Activated CD4-positive, alpha-beta T cell treated with anti-CD3 and anti-CD28 coated beads, Interleukin-2, Interleukin-6, amounts not matched to agents 100 ng/mL and 50 ng/mL, durations not matched to agents 16 hours and 8 hours (primary cell): Measurements from ENCODE around the gene C9orf43.
A peak's percentile ranks its signal among the peaks of the same experiment; 100 is the strongest.

Experiments
- DNase-seq: peaks from one replicate; pipeline ENCODE4 v3.0.0-alpha.2; 2020

C9orf43 gene

DNA sequence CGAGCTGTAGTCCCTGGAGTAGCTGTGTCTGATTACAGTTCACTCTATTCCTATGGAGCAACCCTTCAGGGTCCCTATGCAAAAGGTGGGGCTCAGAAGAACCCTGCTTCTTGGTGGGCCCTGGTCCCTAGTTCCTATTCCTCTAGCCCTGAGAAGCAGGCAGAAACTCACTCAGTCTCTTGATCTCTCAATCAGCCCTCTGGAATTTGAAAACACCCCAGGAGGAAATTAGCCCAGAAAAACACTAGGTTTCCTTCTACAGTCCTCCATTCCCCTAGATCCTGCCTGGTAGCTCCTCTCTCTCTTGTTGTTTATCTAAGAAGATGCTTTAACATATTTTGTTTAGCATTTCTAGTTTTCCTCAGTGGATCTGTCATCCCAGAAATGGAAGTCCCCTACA is 60.6 kb downstream of the C9orf43 start:
- DNase-seq, result no peak

DNA sequence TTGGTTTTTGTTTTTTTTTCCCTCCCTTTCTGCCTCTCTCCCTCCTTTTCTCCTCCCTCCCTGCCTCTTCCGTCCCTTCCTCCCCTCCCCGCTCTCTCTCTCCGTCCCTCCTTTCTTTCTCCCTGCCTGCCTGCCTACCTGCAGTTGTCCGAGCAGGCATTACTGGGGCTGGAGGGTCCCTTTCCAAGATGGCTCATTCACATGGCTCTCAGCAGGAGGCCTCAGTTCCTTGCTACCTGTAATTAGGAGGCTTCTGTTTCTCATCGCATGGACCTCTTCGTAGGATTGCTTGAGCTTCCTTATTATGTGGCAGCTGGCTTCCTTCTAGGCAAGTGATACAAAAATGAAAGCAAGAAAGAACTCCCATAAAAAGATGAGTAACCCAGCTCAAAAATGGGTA is 61.0 kb downstream of the C9orf43 start:
- no peak for DNase-seq

DNA sequence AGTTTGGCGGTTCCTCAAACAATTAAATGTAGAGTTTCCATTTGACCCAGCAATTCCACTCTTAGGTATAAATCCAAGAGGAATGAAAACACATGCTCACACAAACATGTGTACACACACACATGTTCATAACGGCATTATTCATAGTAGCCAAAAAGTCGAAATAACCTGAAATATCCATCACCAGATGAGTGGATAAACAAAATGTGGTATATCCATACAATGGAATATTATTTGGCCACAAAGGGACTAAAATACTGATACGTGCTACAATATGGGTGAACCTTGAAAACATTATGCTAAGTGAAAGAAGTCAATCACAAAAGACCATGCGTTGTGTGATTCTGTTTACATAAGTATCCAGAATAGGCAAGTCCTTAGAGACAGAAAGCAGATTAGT is 61.7 kb downstream of the C9orf43 start:
- DNase-seq, result no peak

DNA sequence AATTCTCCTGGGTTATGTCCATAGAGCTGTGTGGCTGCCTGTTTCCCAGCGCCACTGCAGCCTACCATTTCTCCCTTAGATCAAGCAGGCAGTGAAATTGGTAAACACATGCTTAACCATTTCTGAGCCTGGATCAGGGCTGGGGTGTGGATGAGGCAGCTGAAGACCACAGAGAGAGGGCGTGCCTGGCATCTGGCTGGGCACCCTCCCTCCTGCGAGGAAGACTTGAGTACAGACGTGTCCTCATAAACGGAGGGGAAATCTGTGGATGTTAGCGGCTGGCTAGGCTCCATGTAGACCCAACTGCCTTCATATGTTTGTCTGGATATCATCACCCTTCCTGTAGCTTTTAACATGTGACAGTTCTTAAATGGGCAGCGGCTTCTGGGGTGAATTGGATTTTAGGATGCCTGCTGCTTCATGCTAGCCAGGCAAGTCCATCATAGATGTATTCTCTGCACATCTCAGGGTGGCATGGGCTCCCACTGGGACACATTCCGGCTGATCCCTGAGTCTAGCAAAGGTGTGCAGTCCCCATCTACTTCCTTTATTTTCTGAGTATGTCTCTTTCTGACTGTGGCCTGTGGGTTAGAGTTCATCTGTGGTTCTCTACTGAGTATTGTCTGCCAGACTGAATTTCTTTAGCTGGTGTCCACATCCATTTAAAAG is 63.9 kb downstream of the C9orf43 start:
- no peak for DNase-seq

DNA sequence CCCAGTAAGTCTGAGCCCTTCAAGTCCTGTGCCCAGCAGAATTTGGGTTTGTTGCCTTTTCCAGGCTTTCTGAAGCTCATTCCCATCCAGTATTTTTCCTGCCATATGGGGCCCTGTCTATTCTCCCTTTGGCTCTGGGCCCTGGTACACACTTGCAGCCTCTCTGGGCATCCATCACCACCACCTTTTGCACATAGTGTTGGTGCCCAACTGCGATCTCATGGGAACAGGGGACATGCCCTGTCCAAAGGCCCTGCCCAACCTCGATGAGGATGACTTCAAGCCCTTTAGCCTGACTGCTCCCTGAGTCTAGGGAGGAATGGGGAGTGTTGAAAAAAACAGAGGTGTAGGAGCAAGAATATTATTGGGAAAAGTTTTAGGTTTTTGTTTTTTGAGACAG is 64.5 kb downstream of the C9orf43 start:
- DNase-seq, result no peak

DNA sequence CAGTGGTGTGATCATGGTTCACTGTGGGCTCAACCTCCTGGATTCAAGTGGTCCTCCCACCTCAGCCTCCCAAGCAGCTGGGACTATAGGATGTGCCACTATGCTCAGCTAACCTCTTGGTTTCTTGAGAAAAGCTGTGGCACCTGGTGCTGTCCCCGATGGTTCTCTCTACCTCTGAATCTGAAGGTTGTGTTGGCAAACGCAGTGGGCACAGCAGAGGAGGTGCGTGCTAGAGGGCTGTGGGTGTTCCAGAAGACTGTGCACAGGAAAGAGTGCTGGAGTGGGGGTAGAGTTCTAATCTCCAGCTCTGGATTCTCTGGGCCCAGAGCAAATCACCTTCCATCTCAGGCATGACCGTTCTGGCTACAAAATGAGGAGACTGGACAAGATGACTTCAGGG is 65.4 kb downstream of the C9orf43 start:
- no peak for DNase-seq

DNA sequence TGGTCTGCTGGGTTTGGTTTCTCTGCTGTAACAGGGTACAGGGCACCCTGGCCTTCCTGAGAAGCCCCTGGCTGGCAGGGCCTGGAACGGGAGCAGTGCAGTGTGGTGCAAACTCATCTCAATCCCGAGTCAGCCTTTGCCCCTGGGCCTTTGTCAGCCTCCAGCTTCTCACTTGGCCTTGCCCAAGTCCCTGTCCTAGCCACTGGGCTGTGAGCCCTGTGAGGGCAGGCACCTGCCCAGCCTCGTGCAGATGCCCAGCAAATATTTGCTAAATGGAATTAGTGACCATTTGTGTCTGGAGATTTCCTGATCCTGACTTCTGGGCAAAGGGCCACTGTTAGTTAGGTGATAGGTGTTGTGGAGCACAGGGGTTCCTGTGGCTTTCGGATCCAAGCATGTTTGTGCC is 66.0 kb downstream of the C9orf43 start:
- no peak for DNase-seq

DNA sequence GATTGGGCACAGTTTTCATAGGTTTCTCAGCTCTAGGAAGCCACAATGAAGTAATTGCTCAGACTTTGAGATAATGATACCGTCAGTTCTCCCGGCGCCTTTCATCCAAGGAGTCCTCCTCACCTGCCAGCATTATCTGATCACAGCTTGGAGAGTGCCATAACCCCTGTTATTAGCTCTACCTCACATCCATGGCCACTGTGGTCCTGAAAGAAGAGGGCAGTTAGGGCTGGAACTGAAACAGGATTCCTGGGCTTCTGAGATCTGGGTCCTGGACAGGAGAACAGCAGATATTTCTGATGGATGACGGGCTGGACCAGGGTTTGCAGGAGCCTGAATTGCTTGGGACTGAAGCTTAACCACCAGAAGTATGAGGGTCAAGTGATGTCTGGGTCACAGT is 66.5 kb downstream of the C9orf43 start:
- no peak for DNase-seq

DNA sequence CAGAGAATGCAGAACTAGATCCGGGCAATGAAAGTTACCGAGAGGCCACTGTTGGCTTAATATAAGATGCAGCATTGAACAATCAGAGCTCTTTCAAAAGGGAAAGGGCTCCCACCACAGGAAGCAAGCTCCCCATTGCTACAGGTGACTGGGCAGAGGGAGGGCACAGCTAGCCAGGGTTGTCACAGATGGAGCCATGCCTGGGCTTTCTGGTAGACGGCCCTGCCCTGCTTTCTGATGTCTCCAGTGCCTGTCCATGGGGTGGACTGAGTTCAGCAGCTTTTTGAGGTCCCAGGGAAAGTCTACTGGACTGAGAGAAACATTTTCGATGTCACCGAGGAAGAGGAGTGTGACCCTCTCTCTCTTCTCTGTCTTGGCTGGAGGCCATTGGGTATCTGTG is 67.1 kb downstream of the C9orf43 start:
- no peak for DNase-seq

DNA sequence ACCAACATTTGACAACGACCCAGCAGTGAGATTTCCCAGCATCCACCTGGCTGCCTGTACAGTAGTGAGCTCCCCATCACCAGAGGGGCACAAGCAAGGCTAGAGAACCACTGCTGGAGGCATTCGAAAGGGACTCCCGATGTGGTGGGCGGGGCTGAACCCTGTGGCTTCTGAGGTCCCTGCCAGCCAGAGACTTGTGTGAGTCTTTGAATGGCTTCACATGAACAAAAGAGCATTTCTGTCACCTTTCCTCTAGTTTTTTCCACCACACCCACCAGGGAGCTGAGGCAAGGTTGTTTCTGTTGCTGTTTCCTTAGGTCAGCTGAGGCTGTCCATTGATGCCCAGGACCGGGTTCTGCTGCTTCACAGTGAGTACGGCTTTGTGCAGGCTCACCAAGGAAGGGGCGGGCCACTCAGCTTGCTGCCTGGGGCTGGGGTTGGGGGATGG is 68.7 kb downstream of the C9orf43 start:
- DNase-seq, result peak; percentile 6
